Astrocyte of the cerebellum (primary cell): ENCODE measurements around the gene THRB.

Source experiments
- DNase-seq: peaks from one replicate; pipeline ENCODE4 v3.0.0-alpha.2; 2011; ENCODE audit warnings: low read depth
- H3K4me3 ChIP-seq: 2 replicates; pipeline ENCODE4 v1.5.1; 2011; ENCODE audit warnings: mild to moderate bottlenecking, low read depth, low read length, moderate library complexity
- in situ Hi-C: cut with HindIII; loops from 2 replicates; pipeline ENCODE4 v1.10.0; 2017; ENCODE audit warnings: low sequenced_read_pairs
- TF ChIP-seq, protein P1 (sequence below): IDR thresholded peaks from 2 replicates; pipeline ENCODE4 v1.5.1; 2012; ENCODE audit warnings: low read length, low read depth, moderate library complexity, mild to moderate bottlenecking; ENCODE audit errors: missing control alignments

THRB gene

DNA sequence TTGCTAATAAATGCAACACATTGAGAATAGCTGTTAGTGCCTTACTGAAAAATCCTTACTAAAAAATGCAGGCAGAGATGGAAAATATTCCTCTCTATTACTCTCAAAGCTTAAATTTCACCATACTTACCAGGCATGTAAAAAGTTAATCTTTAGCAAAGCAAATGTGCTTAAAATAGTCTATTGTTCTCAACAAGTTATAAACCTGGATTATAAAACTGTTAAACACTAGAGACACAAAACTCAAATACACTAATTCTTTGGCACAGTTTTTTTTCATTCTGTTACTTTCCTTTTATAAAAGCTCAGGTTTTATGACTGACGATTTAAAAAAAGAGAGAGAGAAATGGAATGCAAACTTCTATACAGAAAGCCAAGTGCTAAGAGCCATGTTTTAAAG lies 119.8 kb downstream of the THRB start:
- in situ Hi-C loops = no loop called here
- no peak overlapping the region for H3K4me3 ChIP-seq
- TF ChIP-seq, protein P1, sequence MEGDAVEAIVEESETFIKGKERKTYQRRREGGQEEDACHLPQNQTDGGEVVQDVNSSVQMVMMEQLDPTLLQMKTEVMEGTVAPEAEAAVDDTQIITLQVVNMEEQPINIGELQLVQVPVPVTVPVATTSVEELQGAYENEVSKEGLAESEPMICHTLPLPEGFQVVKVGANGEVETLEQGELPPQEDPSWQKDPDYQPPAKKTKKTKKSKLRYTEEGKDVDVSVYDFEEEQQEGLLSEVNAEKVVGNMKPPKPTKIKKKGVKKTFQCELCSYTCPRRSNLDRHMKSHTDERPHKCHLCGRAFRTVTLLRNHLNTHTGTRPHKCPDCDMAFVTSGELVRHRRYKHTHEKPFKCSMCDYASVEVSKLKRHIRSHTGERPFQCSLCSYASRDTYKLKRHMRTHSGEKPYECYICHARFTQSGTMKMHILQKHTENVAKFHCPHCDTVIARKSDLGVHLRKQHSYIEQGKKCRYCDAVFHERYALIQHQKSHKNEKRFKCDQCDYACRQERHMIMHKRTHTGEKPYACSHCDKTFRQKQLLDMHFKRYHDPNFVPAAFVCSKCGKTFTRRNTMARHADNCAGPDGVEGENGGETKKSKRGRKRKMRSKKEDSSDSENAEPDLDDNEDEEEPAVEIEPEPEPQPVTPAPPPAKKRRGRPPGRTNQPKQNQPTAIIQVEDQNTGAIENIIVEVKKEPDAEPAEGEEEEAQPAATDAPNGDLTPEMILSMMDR = no peak
- no peak for DNase-seq

DNA sequence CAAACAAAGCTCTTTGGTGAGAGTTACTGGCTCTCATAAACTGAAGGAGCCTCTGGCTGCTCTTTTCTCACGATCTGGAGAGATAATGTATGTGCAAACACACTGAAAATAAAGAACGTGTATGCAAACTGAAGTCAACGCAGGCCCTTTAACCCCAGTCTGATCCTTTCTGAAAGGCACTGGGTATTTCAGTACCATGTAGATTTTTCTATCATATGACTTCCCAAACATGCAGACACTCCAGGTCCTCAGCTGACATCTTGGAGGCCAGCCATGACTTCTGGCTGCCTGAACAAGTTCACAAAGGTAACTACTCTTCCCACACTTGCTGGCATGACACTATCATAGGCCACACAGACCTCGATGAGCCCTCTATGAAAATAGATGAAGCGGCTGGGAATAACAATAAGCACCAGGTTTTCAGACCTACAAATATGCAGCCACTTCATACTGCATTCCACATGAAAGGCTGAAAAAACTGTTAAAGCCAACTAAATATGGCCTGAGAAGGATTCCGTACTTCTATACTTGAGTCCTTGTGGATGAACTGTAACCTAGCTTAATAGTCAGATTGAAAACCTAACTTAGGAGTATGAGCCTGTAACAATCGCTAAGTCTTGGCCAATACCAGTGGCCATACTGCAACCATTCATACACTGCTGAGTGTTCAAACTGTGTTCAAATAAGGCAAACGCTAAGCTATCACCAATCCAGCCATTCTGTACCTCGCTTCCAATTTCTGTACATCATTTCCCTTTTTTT lies 121.3 kb downstream of the THRB start:
- in situ Hi-C loops = no loop called here
- H3K4me3 ChIP-seq = no peak overlapping the region
- TF ChIP-seq, protein P1 = no peak
- DNase-seq = no peak

GRCh38 chr3:24372559-24373197 lies 122.0 kb downstream of the THRB start:
- H3K4me3 ChIP-seq = no peak overlapping the region
- TF ChIP-seq, protein P1 = no peak
- no peak for DNase-seq
- in situ Hi-C loops = no loop called here

- no peak overlapping the region for H3K4me3 ChIP-seq
- in situ Hi-C loops = no loop called here
- TF ChIP-seq, protein P1 = no peak
- DNase-seq = no peak
Observed at GRCh38 chr3:24370352-24371090, 124.1 kb downstream of the THRB start.

DNA sequence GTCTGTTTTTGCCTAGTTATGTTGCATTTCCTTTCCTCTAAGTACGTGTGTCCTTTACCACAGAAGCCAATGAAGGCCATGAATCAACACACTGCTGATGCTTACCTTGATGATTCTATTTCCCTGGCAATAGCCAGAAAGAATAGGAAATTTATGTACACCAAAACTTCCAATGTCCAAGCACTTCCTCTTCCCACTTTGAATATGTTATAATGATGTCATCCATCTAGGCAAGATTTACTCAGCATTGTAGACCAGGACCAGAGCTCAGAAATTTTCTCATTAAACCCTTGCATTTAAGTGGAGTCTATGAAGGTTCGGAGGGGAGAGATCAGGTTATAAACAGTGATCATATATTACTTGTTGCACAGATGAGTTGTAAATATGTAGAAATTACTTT lies 126.0 kb downstream of the THRB start:
- no peak overlapping the region for H3K4me3 ChIP-seq
- in situ Hi-C loops = no loop called here
- TF ChIP-seq, protein P1 = no peak
- DNase-seq = no peak

DNA sequence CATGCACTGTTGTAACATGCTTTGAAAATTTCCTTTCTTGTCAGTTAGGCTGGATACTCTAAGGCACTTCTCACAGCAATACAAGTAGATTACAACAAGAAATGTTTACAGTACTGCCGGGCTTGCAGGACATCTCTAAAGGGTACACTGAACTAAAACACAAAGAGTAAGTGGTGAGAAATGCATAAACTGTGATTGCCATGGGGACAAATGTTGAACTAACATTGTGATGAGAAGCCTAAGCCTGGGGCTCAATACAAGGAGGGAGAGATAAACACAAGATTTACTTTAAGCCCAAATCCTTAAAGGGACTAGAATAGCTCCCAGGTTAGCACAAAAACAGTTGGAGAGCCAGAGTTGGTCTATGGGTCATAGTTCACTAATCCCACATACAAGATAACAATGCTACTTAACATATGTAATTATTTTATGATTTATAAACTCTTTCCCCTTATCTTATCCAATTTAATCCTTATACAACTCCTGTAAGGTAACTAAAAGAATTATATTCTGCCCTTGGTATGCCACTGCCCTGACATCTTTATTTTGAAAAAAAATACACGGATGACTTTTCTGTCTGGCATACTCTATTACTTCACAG lies 126.9 kb downstream of the THRB start:
- TF ChIP-seq, protein P1 = no peak
- no peak overlapping the region for H3K4me3 ChIP-seq
- in situ Hi-C loops = no loop called here
- DNase-seq = no peak
